GM19025 (cell line): Measurements from ENCODE around the gene SLC13A3.

ENCODE experiments used
- ATAC-seq: cut with Tn5 transposase; IDR thresholded peaks from one replicate; pipeline ENCODE4 v1.9.1; 2021; ENCODE audit warnings: mild to moderate bottlenecking, low read depth, moderate library complexity; ENCODE audit not compliant: unreplicated experiment

The SLC13A3 gene

GRCh38 chr20:46637427-46638133, 13.7 kb downstream of the SLC13A3 start:
- no peak for ATAC-seq

- ATAC-seq, result no peak
Measured at GRCh38 chr20:46637020-46637419, 14.2 kb downstream of the SLC13A3 start.

GRCh38 chr20:46636514-46636913, 14.7 kb downstream of the SLC13A3 start:
- ATAC-seq, result no peak

GRCh38 chr20:46635514-46636136, 15.6 kb downstream of the SLC13A3 start:
- no peak for ATAC-seq

- ATAC-seq, result no peak
Measured at GRCh38 chr20:46634528-46634927, 16.7 kb downstream of the SLC13A3 start.

- ATAC-seq, result no peak
Measured at GRCh38 chr20:46631874-46632446, 19.3 kb downstream of the SLC13A3 start.

GRCh38 chr20:46631212-46631869, 19.9 kb downstream of the SLC13A3 start:
- no peak for ATAC-seq

- ATAC-seq, result no peak
Measured at GRCh38 chr20:46630306-46630705, 21.0 kb downstream of the SLC13A3 start.

GRCh38 chr20:46629341-46629740, 21.9 kb downstream of the SLC13A3 start:
- ATAC-seq, result no peak

GRCh38 chr20:46627234-46627633, 24.0 kb downstream of the SLC13A3 start:
- ATAC-seq, result no peak

- no peak for ATAC-seq
Measured at GRCh38 chr20:46626758-46627157, 24.5 kb downstream of the SLC13A3 start.

- no peak for ATAC-seq
Measured at GRCh38 chr20:46625875-46626373, 25.3 kb downstream of the SLC13A3 start.

- ATAC-seq, result no peak
Measured at GRCh38 chr20:46624946-46625345, 26.3 kb downstream of the SLC13A3 start.

GRCh38 chr20:46622165-46622564, 29.1 kb downstream of the SLC13A3 start:
- no peak for ATAC-seq

GRCh38 chr20:46621492-46621891, 29.8 kb downstream of the SLC13A3 start:
- ATAC-seq, result no peak

GRCh38 chr20:46619445-46619844, 31.8 kb downstream of the SLC13A3 start:
- no peak for ATAC-seq

- no peak for ATAC-seq
Measured at GRCh38 chr20:46618316-46619100, 32.8 kb downstream of the SLC13A3 start.

- ATAC-seq, result no peak
Measured at GRCh38 chr20:46614503-46614902, 36.8 kb downstream of the SLC13A3 start.

GRCh38 chr20:46610145-46610544, 41.1 kb downstream of the SLC13A3 start:
- no peak for ATAC-seq

- ATAC-seq, result no peak
Measured at GRCh38 chr20:46609043-46609442, 42.2 kb downstream of the SLC13A3 start.
